Stomach (tissue), 9 donors: ENCODE results near the gene TSGA10IP. TPM values are rescaled to one million over a fixed set of nuclear protein-coding genes. Genes with fewer than 3 reads are reported as not detected.

Experiments used
- DNase-seq, 2 donors: peaks; one replicate each; pipeline versions ENCODE4 v3.0.0 to v3.0.0-alpha.2; 2013 to 2019
- H3K27ac ChIP-seq, 5 donors: fragments of 200-600 bp in 4 of 5; sonication (generic) in 4 of 5; one replicate each; pipeline ENCODE4 v1.5.1; 2013 to 2019; ENCODE audit warnings: mild to moderate bottlenecking in 1 of 5, moderate library complexity in 1 of 5
- H3K27me3 ChIP-seq, 3 donors: fragments of 200-600 bp; sonication (generic); one replicate each; pipeline ENCODE4 v1.5.1; 2017 to 2019; ENCODE audit warnings: mixed run types in 1 of 3
- H3K36me3 ChIP-seq, 4 donors: fragments of 200-600 bp; sonication (generic); 1 replicate in 3 of 4; 2 replicates in 1 of 4; pipeline ENCODE4 v1.5.1; 2016 to 2019
- H3K4me1 ChIP-seq, 4 donors: fragments of 200-600 bp; sonication (generic); one replicate each; pipeline ENCODE4 v1.5.1; 2016 to 2019
- H3K4me3 ChIP-seq, 4 donors: fragments of 200-600 bp; sonication (generic) in 3 of 4; one replicate each; pipeline ENCODE4 v1.5.1; 2016 to 2019; ENCODE audit warnings: mild to moderate bottlenecking in 1 of 4
- H3K9me3 ChIP-seq, 4 donors: fragments of 200-600 bp; sonication (generic); one replicate each; pipeline ENCODE4 v1.5.1; 2016 to 2019
- EP300 ChIP-seq: sonication (generic); formaldehyde crosslinking; IDR thresholded peaks from one replicate; pipeline ENCODE4 v1.6.1; 2017; ENCODE audit warnings: antibody characterized with exemption
- POLR2A ChIP-seq, 4 donors: fragments of 450-650 bp; IDR thresholded peaks; one replicate each; pipeline ENCODE4 v1.6.1; 2016; ENCODE audit warnings: antibody characterized with exemption in 4 of 4, control low read depth in 2 of 4, mild to moderate bottlenecking in 1 of 4, moderate library complexity in 1 of 4
- POLR2AphosphoS5 ChIP-seq, 3 donors: sonication (generic); formaldehyde crosslinking; IDR thresholded peaks; one replicate each; pipeline ENCODE4 v1.6.1; 2016; ENCODE audit warnings: antibody characterized with exemption in 3 of 3
- WGBS, 5 donors: extraction: QIAGEN DNeasy Blood & Tissue Kit in 3 of 5; methylation state at CpG; one replicate each; pipeline versions ENCODE4 v1.1.5 to v1.1.7; 2013 to 2018; 5-methylcytosine and 5-hydroxymethylcytosine counted together
- intact Hi-C: fragments of 100-400 bp; cut with DNase I; formaldehyde crosslinking; loops from one replicate; pipeline ENCODE4 v1.15.1; 2023; ENCODE audit warnings: low total_unique reads
- polyA plus RNA-seq, 3 donors: library from polyadenylated mRNA; stranded (reverse); fragments of 200-250 nt; gene quantifications; one replicate each; pipeline ENCODE4 v1.2.3, GENCODE V29; 2013
- total RNA-seq, 5 donors: library from RNA; depleted of rRNA; stranded (reverse); fragments of >200 nt; gene quantifications; one replicate each; pipeline versions ENCODE4 v1.1.0 to v1.2.3, GENCODE V29; 2014 to 2016
- TF ChIP-seq, protein P1 (sequence below), 7 experiments: fragments of 450-650 bp in 4 of 7; fragments of 200-600 bp in 3 of 7; sonication (generic) in 3 of 7; IDR thresholded peaks; one replicate each; pipeline ENCODE4 v1.5.1; 2016 to 2019; ENCODE audit warnings: antibody characterized with exemption in 7 of 7, control low read depth in 2 of 7, mild to moderate bottlenecking in 1 of 7
- donor health status: healthy with polysubstance abuse.
- donor health status: Bipolar disorder and iron deficiency.
- donor health status: healthy.

TSGA10IP gene
- total and polyA plus RNA-seq, 8 donors, result not detected

DNA sequence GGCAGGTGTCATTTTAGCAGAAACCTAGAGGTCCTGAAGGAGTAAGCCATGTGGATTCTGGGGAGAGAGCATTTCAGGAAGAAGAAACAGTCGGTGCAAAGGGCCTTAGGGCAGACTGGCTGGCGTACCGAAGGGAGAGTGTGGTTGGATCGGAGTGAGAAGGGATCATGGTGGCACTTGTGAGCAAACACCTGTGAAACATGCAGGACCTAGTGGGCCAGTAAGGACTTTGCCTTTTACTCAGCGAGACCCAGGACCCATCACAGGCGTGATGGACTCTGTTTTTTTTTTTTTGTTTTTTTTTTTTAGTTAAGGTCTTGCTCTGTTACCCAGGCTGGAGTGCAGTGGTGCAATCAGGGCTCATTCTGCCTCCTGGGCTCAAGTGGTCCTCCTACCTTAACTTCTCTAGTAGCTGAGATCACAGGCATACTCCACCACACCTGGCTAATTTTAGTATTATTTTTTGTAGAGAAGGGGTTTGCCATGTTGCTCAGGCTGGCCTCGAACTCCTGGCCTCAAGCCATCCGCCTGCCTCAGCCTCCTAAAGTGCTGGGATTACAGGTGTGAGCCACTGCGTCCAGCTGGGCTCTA is 3.5 kb upstream of the TSGA10IP start:
- Histone ChIP-seq H3K4me3 (no peak overlapping the region), H3K36me3 (no peaks in the 10 kb centered on the region), H3K9me3 (no peaks in the 10 kb centered on the region), H3K4me1 (no peaks in the 10 kb centered on the region), H3K27ac (peak overlapping the region in 1 of 5 donors; percentile 47), H3K27me3 (peaks cover 0 to 38% (median 0%) of the 10 kb centered on the region in 3 donors)
- no peak for DNase-seq
- WGBS, 5 donors, result 69 to 78% (median 73%) methylated on average over 9 of the region's 9 CpGs
- intact Hi-C loops, result no loop called here
- TF ChIP-seq, protein P1, sequence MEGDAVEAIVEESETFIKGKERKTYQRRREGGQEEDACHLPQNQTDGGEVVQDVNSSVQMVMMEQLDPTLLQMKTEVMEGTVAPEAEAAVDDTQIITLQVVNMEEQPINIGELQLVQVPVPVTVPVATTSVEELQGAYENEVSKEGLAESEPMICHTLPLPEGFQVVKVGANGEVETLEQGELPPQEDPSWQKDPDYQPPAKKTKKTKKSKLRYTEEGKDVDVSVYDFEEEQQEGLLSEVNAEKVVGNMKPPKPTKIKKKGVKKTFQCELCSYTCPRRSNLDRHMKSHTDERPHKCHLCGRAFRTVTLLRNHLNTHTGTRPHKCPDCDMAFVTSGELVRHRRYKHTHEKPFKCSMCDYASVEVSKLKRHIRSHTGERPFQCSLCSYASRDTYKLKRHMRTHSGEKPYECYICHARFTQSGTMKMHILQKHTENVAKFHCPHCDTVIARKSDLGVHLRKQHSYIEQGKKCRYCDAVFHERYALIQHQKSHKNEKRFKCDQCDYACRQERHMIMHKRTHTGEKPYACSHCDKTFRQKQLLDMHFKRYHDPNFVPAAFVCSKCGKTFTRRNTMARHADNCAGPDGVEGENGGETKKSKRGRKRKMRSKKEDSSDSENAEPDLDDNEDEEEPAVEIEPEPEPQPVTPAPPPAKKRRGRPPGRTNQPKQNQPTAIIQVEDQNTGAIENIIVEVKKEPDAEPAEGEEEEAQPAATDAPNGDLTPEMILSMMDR (IDR thresholded peaks at IDR 0.05), result no peak
- no peak for TF ChIP-seq POLR2A (IDR thresholded peaks at IDR 0.05)
- no peak for TF ChIP-seq EP300
- TF ChIP-seq POLR2AphosphoS5 (IDR thresholded peaks at IDR 0.05), result no peak

DNA sequence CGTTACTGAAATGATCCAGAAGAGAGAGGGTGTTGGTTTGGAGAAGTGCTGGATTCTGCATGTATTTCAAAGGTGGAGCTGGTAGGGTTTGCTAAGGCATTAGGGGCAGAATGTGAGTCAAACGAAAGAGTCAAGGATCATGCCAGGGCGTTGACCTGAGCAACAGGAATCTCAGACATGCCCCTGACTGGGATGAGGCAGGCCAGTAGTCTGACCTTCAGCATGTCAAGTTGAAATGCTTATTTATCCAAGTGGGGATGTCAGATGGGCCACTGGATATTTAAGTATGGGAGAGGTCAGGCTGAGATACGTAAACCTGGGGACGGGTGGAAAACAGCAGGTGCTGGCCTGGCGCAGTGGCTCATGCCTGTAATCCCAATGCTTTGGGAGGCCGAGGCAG is 2.7 kb upstream of the TSGA10IP start:
- no peak overlapping the region for H3K27ac ChIP-seq
- no peaks in the 10 kb centered on the region for H3K4me1 ChIP-seq
- TF ChIP-seq, protein P1 (IDR thresholded peaks at IDR 0.05), result no peak
- no peak for TF ChIP-seq EP300
- no peak for TF ChIP-seq POLR2AphosphoS5 (IDR thresholded peaks at IDR 0.05)
- TF ChIP-seq POLR2A (IDR thresholded peaks at IDR 0.05), result no peak
- no peak overlapping the region for H3K4me3 ChIP-seq
- H3K36me3 ChIP-seq, result no peaks in the 10 kb centered on the region
- intact Hi-C loops, result no loop called here
- 76 to 83% (median 80%) methylated on average over 7 of the region's 7 CpGs for WGBS, 5 donors
- no peaks in the 10 kb centered on the region for H3K9me3 ChIP-seq
- DNase-seq, result no peak
- H3K27me3 ChIP-seq, result peaks cover 0 to 40% (median 0%) of the 10 kb centered on the region in 3 donors

DNA sequence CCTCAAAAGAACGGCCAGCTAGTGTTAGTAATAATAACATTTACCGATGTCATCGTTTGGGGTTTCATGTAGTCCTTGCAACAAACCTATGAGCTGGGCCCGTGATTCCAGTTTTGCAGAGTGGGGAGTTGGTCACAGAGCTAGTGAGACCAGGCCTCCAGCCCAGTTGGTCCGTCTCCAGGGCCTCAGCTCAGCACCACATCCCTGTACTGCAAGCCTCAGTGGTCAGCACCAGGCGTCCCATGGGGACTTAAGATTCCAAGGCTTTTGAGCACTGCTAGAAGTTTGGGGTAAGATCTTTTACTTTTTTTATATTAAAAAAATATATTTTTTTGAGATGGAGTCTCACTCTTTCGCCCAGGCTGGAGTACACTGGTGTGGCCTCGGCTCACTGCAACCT is 1.1 kb upstream of the TSGA10IP start:
- no peaks in the 10 kb centered on the region for H3K4me1 ChIP-seq
- no peak overlapping the region for H3K4me3 ChIP-seq
- DNase-seq, result no peak
- 88 to 95% (median 90%) methylated on average over 8 of the region's 8 CpGs for WGBS, 5 donors
- H3K27me3 ChIP-seq, result peaks cover 0 to 29% (median 0%) of the 10 kb centered on the region in 3 donors
- intact Hi-C loops, result no loop called here
- H3K36me3 ChIP-seq, result no peaks in the 10 kb centered on the region
- no peaks in the 10 kb centered on the region for H3K9me3 ChIP-seq
- no peak overlapping the region for H3K27ac ChIP-seq
- TF ChIP-seq POLR2AphosphoS5 (IDR thresholded peaks at IDR 0.05), result no peak
- no peak for TF ChIP-seq EP300
- TF ChIP-seq, protein P1 (IDR thresholded peaks at IDR 0.05), result no peak
- no peak for TF ChIP-seq POLR2A (IDR thresholded peaks at IDR 0.05)

DNA sequence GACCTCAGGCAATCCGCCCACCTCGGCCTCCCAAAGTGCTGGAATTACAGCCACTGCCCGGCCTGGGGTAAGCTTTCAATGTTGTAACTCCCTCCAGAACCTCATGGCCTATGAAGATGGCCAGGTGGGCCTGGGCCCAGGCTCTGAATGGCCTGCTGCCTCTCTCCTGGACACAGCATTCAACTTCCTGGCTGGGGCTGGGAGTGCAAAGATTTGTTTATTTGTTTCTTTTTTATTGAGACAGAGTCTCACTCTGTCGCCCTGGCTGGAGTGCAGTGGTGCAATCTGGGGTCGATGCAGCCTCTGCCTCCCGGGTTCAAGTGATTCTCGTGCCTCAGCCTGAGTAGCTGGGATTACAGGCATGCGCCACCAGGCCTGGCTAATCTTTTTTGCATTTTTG is 513 bp upstream of the TSGA10IP start:
- Histone ChIP-seq H3K4me3 (no peak overlapping the region), H3K4me1 (no peaks in the 10 kb centered on the region), H3K27ac (no peak overlapping the region), H3K27me3 (peaks cover 0 to 25% (median 0%) of the 10 kb centered on the region in 3 donors), H3K9me3 (no peaks in the 10 kb centered on the region), H3K36me3 (no peaks in the 10 kb centered on the region)
- no peak for DNase-seq
- no peak for TF ChIP-seq POLR2A (IDR thresholded peaks at IDR 0.05)
- TF ChIP-seq, protein P1 (IDR thresholded peaks at IDR 0.05), result no peak
- no peak for TF ChIP-seq POLR2AphosphoS5 (IDR thresholded peaks at IDR 0.05)
- TF ChIP-seq EP300, result no peak
- intact Hi-C loops, result no loop called here
- 74 to 85% (median 80%) methylated on average over 8 of the region's 8 CpGs for WGBS, 5 donors
